GM23248 (cell line): Measurements from ENCODE around the gene PMPCB.

Experiments used
- EZH2 ChIP-seq: fragments of 200-600 bp; sonication (generic); IDR thresholded peaks from 2 replicates; pipeline ENCODE4 v1.6.1; 2018; ENCODE audit warnings: antibody characterized with exemption, mild to moderate bottlenecking; ENCODE audit not compliant: insufficient read depth, poor library complexity, severe bottlenecking
- EZH2phosphoT487 ChIP-seq: fragments of 200-600 bp; sonication (generic); IDR thresholded peaks from 2 replicates; pipeline ENCODE4 v1.6.1; 2018; ENCODE audit warnings: antibody characterized with exemption, moderate library complexity, mild to moderate bottlenecking, low read depth; ENCODE audit not compliant: insufficient read depth

- TF ChIP-seq EZH2 (no peak), EZH2phosphoT487 (no peak)
Measured at GRCh38 chr7:103317009-103317408, 19.8 kb downstream of the PMPCB start.
